ENCODE data around the gene GLB1L2. TPM values are rescaled to one million over a fixed set of nuclear protein-coding genes. Genes with fewer than 3 reads are reported as not detected.

GLB1L2 gene
- total RNA-seq, 2 experiments from 2014 or later = 3.9 to 4.2 TPM

GRCh38 chr11:134391656-134392055 lies 59.9 kb downstream of the GLB1L2 start:
- Mint-ChIP-seq H3K27ac (no peak overlapping the region), H3K9me3 (ENCODE audit: low read depth) (no peaks in the 10 kb centered on the region), H3K36me3 (ENCODE audit: low read depth) (no peaks in the 10 kb centered on the region), H3K4me3 (no peak overlapping the region), H3K4me1 (peaks cover 7% of the 10 kb centered on the region), H3K27me3 (peaks cover 5% of the 10 kb centered on the region)
- DNase-seq (no peak), ATAC-seq (no peak)
- POLR2A ChIA-PET = no interaction called here
- CTCF ChIA-PET = interaction anchor here (0.5 to 0.6 kb wide), 3 partner anchors 9 to 374 kb away, joined by 3 to 4 read pairs (median 3); no protein-coding TSS in a partner anchor
- intact Hi-C loops (cut with DNase I, micrococcal nuclease) = no loop called here

GRCh38 chr11:134392953-134393615 lies 61.3 kb downstream of the GLB1L2 start:
- DNase-seq = no peak
- Mint-ChIP-seq H3K36me3 (ENCODE audit: low read depth) (no peaks in the 10 kb centered on the region), H3K27me3 (peaks cover 2% of the 10 kb centered on the region), H3K27ac (no peak overlapping the region), H3K4me1 (no peaks in the 10 kb centered on the region), H3K4me3 (no peak overlapping the region), H3K9me3 (ENCODE audit: low read depth) (no peaks in the 10 kb centered on the region)
- ATAC-seq = no peak
- ChIA-PET CTCF (no interaction called here), POLR2A (no interaction called here)
- intact Hi-C loops (cut with DNase I, micrococcal nuclease) = no loop called here

GRCh38 chr11:134393638-134394037 lies 61.9 kb downstream of the GLB1L2 start:
- DNase-seq (no peak), ATAC-seq (no peak)
- Mint-ChIP-seq H3K9me3 (ENCODE audit: low read depth) (no peaks in the 10 kb centered on the region), H3K4me3 (no peak overlapping the region), H3K27ac (no peak overlapping the region), H3K27me3 (peaks cover 2% of the 10 kb centered on the region), H3K36me3 (ENCODE audit: low read depth) (no peaks in the 10 kb centered on the region), H3K4me1 (no peaks in the 10 kb centered on the region)
- POLR2A ChIA-PET = no interaction called here
- CTCF ChIA-PET = no interaction called here
- intact Hi-C loops (cut with DNase I, micrococcal nuclease) = no loop called here

GRCh38 chr11:134394311-134394710 lies 62.5 kb downstream of the GLB1L2 start:
- ChIA-PET CTCF (no interaction called here), POLR2A (no interaction called here)
- H3K27ac Mint-ChIP-seq = no peak overlapping the region
- no peak overlapping the region for H3K4me3 Mint-ChIP-seq
- no peaks in the 10 kb centered on the region for H3K36me3 Mint-ChIP-seq (ENCODE audit: low read depth)
- no peaks in the 10 kb centered on the region for H3K4me1 Mint-ChIP-seq
- H3K27me3 Mint-ChIP-seq = peaks cover 2% of the 10 kb centered on the region
- H3K9me3 Mint-ChIP-seq (ENCODE audit: low read depth) = no peaks in the 10 kb centered on the region
- ATAC-seq (no peak), DNase-seq (no peak)
- intact Hi-C loops (cut with DNase I, micrococcal nuclease) = no loop called here

- CTCF ChIA-PET = no interaction called here
Observed at GRCh38 chr11:134395002-134395401, 63.2 kb downstream of the GLB1L2 start.

GRCh38 chr11:134397304-134398078 lies 65.7 kb downstream of the GLB1L2 start:
- no peaks in the 10 kb centered on the region for H3K36me3 Mint-ChIP-seq (ENCODE audit: low read depth)
- no peak for DNase-seq
- no peak overlapping the region for H3K4me3 Mint-ChIP-seq
- peaks cover 15% of the 10 kb centered on the region for H3K27me3 Mint-ChIP-seq
- CTCF ChIA-PET = no interaction called here
- POLR2A ChIA-PET = interaction anchor here (0.7 kb wide), 1 partner anchor 484 kb away, joined by 10 read pairs; no protein-coding TSS in a partner anchor
- intact Hi-C loops (cut with DNase I, micrococcal nuclease) = no loop called here
- ATAC-seq = no peak
- no peaks in the 10 kb centered on the region for H3K4me1 Mint-ChIP-seq
- no peaks in the 10 kb centered on the region for H3K9me3 Mint-ChIP-seq (ENCODE audit: low read depth)
- H3K27ac Mint-ChIP-seq = no peak overlapping the region

More at GRCh38 chr11:134395002-134395401, 63.2 kb downstream of the GLB1L2 start:
- POLR2A ChIA-PET = no interaction called here
- ATAC-seq (no peak), DNase-seq (no peak)
- H3K4me3 Mint-ChIP-seq = no peak overlapping the region
- peaks cover 2% of the 10 kb centered on the region for H3K27me3 Mint-ChIP-seq
- H3K36me3 Mint-ChIP-seq (ENCODE audit: low read depth) = no peaks in the 10 kb centered on the region
- no peak overlapping the region for H3K27ac Mint-ChIP-seq
- no peaks in the 10 kb centered on the region for H3K9me3 Mint-ChIP-seq (ENCODE audit: low read depth)
- intact Hi-C loops (cut with DNase I, micrococcal nuclease) = no loop called here
- no peaks in the 10 kb centered on the region for H3K4me1 Mint-ChIP-seq

- no peak for DNase-seq
- H3K27me3 Mint-ChIP-seq = peaks cover 16% of the 10 kb centered on the region
- ChIA-PET CTCF (no interaction called here), POLR2A (interaction anchor here (0.7 kb wide), 1 partner anchor 484 kb away, joined by 10 read pairs; no protein-coding TSS in a partner anchor)
- no peak overlapping the region for H3K27ac Mint-ChIP-seq
- ATAC-seq = no peak
- no peaks in the 10 kb centered on the region for H3K36me3 Mint-ChIP-seq (ENCODE audit: low read depth)
- no peak overlapping the region for H3K4me3 Mint-ChIP-seq
- H3K4me1 Mint-ChIP-seq = no peaks in the 10 kb centered on the region
- intact Hi-C loops (cut with DNase I, micrococcal nuclease) = no loop called here
- no peaks in the 10 kb centered on the region for H3K9me3 Mint-ChIP-seq (ENCODE audit: low read depth)
Observed at GRCh38 chr11:134398079-134398444, 66.3 kb downstream of the GLB1L2 start.

GRCh38 chr11:134398644-134399292 lies 67.0 kb downstream of the GLB1L2 start:
- CTCF ChIA-PET = no interaction called here
- peaks cover 18% of the 10 kb centered on the region for H3K27me3 Mint-ChIP-seq
- H3K9me3 Mint-ChIP-seq (ENCODE audit: low read depth) = no peaks in the 10 kb centered on the region
- no peak overlapping the region for H3K4me3 Mint-ChIP-seq
- no peak overlapping the region for H3K27ac Mint-ChIP-seq
- POLR2A ChIA-PET = no interaction called here
- no peak for ATAC-seq
- H3K4me1 Mint-ChIP-seq = no peaks in the 10 kb centered on the region
- intact Hi-C loops (cut with DNase I, micrococcal nuclease) = no loop called here
- DNase-seq = no peak
- H3K36me3 Mint-ChIP-seq (ENCODE audit: low read depth) = no peaks in the 10 kb centered on the region

GRCh38 chr11:134399293-134399654 lies 67.5 kb downstream of the GLB1L2 start:
- H3K9me3 Mint-ChIP-seq (ENCODE audit: low read depth) = no peaks in the 10 kb centered on the region

GRCh38 chr11:134399996-134400395 lies 68.2 kb downstream of the GLB1L2 start:
- H3K36me3 Mint-ChIP-seq (ENCODE audit: low read depth) = no peaks in the 10 kb centered on the region
- ChIA-PET POLR2A (no interaction called here), CTCF (no interaction called here)
- ATAC-seq (no peak), DNase-seq (no peak)
- H3K4me1 Mint-ChIP-seq = no peaks in the 10 kb centered on the region
- no peaks in the 10 kb centered on the region for H3K9me3 Mint-ChIP-seq (ENCODE audit: low read depth)
- no peak overlapping the region for H3K27ac Mint-ChIP-seq
- intact Hi-C loops (cut with DNase I, micrococcal nuclease) = no loop called here
- no peak overlapping the region for H3K4me3 Mint-ChIP-seq
- peaks cover 27% of the 10 kb centered on the region for H3K27me3 Mint-ChIP-seq

More at GRCh38 chr11:134399293-134399654, 67.5 kb downstream of the GLB1L2 start:
- no peaks in the 10 kb centered on the region for H3K4me1 Mint-ChIP-seq
- DNase-seq = no peak
- H3K27ac Mint-ChIP-seq = no peak overlapping the region
- no peak for ATAC-seq
- H3K4me3 Mint-ChIP-seq = no peak overlapping the region
- intact Hi-C loops (cut with DNase I, micrococcal nuclease) = no loop called here
- H3K36me3 Mint-ChIP-seq (ENCODE audit: low read depth) = no peaks in the 10 kb centered on the region
- peaks cover 21% of the 10 kb centered on the region for H3K27me3 Mint-ChIP-seq
- ChIA-PET POLR2A (no interaction called here), CTCF (no interaction called here)

- no peak overlapping the region for H3K27ac Mint-ChIP-seq
- ChIA-PET CTCF (no interaction called here), POLR2A (no interaction called here)
- no peak for DNase-seq
- no peak overlapping the region for H3K4me3 Mint-ChIP-seq
- no peaks in the 10 kb centered on the region for H3K4me1 Mint-ChIP-seq
- H3K9me3 Mint-ChIP-seq (ENCODE audit: low read depth) = no peaks in the 10 kb centered on the region
- peaks cover 29% of the 10 kb centered on the region for H3K27me3 Mint-ChIP-seq
- ATAC-seq = no peak
- no peaks in the 10 kb centered on the region for H3K36me3 Mint-ChIP-seq (ENCODE audit: low read depth)
- intact Hi-C loops (cut with DNase I, micrococcal nuclease) = no loop called here
Observed at GRCh38 chr11:134401825-134402809, 70.3 kb downstream of the GLB1L2 start.
